ENCODE data around the gene NUP133. TPM values are rescaled to one million over a fixed set of nuclear protein-coding genes. Genes with fewer than 3 reads are reported as not detected.

NUP133 gene
- total RNA-seq, 4 donors from 2014 or later, result 29.6 to 40.7 (median 37.3) TPM

DNA sequence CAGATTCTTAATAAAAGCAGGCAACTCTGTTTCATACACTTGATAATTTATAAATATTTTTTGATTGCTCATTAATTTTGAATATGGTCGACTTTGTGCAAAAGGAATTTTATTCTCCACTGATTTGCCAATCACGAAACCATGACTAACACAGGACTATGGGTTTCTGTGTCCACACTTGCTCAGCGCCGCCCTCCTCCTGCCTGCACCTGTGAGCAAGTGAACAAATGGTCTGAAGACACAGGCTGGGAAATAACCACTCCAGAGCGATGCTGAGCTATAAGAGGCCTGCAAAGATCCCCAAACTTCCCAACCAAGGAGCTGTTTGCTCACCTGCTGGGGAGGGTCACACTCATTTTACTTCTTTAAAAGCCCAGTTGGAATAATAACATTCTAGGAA, 30.8 kb upstream of the NUP133 start:
- Histone ChIP-seq H3K4me1 (no peaks in the 10 kb centered on the region), H3K27me3 (no peaks in the 10 kb centered on the region), H3K9me3 (no peaks in the 10 kb centered on the region), H3K36me3 (peaks cover 21 to 44% of the 10 kb centered on the region in 2 donors), H3K4me3 (replicated peaks in 1 of 3) (no peak overlapping the region), H3K27ac (no peak overlapping the region)
- WGBS, 2 donors, result 94 to 95% methylated on average over 5 of the region's 5 CpGs
- TF ChIP-seq, protein P1, sequence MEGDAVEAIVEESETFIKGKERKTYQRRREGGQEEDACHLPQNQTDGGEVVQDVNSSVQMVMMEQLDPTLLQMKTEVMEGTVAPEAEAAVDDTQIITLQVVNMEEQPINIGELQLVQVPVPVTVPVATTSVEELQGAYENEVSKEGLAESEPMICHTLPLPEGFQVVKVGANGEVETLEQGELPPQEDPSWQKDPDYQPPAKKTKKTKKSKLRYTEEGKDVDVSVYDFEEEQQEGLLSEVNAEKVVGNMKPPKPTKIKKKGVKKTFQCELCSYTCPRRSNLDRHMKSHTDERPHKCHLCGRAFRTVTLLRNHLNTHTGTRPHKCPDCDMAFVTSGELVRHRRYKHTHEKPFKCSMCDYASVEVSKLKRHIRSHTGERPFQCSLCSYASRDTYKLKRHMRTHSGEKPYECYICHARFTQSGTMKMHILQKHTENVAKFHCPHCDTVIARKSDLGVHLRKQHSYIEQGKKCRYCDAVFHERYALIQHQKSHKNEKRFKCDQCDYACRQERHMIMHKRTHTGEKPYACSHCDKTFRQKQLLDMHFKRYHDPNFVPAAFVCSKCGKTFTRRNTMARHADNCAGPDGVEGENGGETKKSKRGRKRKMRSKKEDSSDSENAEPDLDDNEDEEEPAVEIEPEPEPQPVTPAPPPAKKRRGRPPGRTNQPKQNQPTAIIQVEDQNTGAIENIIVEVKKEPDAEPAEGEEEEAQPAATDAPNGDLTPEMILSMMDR (IDR thresholded peaks at IDR 0.05), result no peak
- TF ChIP-seq POLR2A (IDR thresholded peaks at IDR 0.05), result no peak
- DNase-seq, result no peak
- intact Hi-C loops (cut with DNase I), result no loop called here

DNA sequence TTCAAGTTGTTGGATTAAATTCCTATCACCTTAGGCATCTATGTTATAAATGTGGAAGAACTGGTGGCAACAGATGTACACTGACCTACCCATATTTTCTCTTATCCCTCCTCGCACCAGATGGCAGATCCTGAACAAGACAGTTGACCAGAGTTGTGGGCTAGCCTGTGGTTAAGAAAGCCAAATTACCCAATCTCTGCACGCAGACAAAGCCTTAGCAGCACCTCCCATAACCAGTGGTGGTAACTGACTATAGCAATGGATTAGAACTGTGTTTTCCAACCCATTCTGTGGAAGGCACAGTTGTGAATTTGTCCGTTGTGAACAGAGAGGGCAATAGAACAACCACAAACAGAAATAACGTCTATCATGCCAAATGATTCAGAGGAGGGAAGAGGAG, 29.8 kb upstream of the NUP133 start:
- H3K36me3 ChIP-seq, result peaks cover 21 to 47% of the 10 kb centered on the region in 2 donors
- H3K27ac ChIP-seq, result no peak overlapping the region
- WGBS, 2 donors, result 82 to 85% methylated on average over 4 of the region's 4 CpGs

DNA sequence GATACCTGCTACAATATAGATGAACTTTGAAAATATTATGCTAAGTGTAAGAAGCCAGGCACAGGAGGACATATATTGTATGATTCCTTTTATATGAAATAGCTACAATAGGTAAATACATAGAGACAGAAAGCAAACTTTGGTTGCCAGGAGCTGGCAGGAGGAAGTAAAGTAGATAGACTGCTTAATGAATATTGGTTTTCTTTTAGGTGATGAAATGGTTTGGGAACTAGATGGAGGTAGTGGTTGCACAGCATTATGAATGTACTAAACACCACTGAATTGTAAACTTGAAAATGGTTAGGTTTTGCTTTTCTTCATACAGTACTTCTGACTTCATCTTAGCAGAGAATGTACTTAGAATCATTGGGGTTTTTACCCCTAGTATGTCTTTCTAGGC, 28.8 kb upstream of the NUP133 start:
- Histone ChIP-seq H3K4me1 (no peaks in the 10 kb centered on the region), H3K4me3 (replicated peaks in 1 of 3) (no peak overlapping the region), H3K27ac (no peak overlapping the region), H3K9me3 (no peaks in the 10 kb centered on the region), H3K27me3 (no peaks in the 10 kb centered on the region), H3K36me3 (peaks cover 21 to 47% of the 10 kb centered on the region in 2 donors)
- intact Hi-C loops (cut with DNase I), result no loop called here
- DNase-seq, result no peak
- TF ChIP-seq POLR2A (IDR thresholded peaks at IDR 0.05), result no peak
- TF ChIP-seq, protein P1 (IDR thresholded peaks at IDR 0.05), result no peak

More for the DNA sequence above, 29.8 kb upstream of the NUP133 start:
- H3K9me3 ChIP-seq, result no peaks in the 10 kb centered on the region
- no peaks in the 10 kb centered on the region for H3K27me3 ChIP-seq
- DNase-seq, result no peak
- H3K4me3 ChIP-seq (replicated peaks in 1 of 3), result no peak overlapping the region
- TF ChIP-seq POLR2A (IDR thresholded peaks at IDR 0.05), result no peak
- TF ChIP-seq, protein P1 (IDR thresholded peaks at IDR 0.05), result no peak
- intact Hi-C loops (cut with DNase I), result no loop called here
- H3K4me1 ChIP-seq, result no peaks in the 10 kb centered on the region

DNA sequence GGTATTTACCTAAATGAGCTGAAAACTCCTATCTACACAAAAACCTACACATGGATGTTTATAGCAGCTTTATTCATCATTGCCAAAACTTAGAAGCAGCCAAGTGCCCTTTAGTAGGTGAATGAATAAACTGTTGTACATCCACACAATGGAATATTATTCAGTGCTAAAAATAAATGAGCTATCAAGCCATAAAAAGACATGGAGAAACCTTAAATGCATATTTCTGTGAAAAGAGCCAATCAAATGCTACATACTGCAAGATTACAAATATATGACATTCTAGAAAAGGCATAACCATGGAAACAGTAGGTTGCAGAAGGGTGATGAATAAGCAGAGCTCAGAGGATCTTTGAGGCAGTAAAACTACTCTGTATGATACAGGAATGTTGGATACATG, 27.1 kb upstream of the NUP133 start:
- Histone ChIP-seq H3K4me1 (no peaks in the 10 kb centered on the region), H3K36me3 (peaks cover 14 to 52% of the 10 kb centered on the region in 2 donors), H3K9me3 (no peaks in the 10 kb centered on the region), H3K27me3 (no peaks in the 10 kb centered on the region), H3K4me3 (replicated peaks in 1 of 3) (no peak overlapping the region), H3K27ac (no peak overlapping the region)
- TF ChIP-seq POLR2A (IDR thresholded peaks at IDR 0.05), result no peak
- DNase-seq, result no peak
- intact Hi-C loops (cut with DNase I), result no loop called here

DNA sequence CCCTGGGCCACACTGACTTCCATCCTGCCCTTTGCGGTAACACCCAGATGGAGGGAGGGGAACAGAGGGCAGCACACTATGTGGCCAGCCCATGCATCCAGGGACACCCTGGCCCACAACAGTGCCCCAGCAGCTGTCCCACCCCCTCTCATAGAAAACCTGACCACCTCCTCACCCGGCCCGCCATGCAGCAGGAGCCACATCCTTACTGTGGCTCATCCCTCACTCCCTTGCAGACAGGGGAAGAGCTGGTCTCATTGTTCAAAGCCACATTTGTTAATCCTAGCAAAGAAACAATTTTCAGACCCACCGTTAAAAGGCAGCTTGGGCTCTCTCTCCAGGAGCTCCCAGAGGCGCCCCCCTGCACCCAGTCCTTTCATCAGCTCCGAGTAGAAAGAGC, 23.2 kb upstream of the NUP133 start:
- H3K27me3 ChIP-seq, result no peaks in the 10 kb centered on the region
- intact Hi-C loops (cut with DNase I), result no loop called here
- TF ChIP-seq POLR2A (IDR thresholded peaks at IDR 0.05), result no peak
- TF ChIP-seq, protein P1 (IDR thresholded peaks at IDR 0.05), result no peak
- no peak for DNase-seq
- 93 to 96% methylated on average over 6 of the region's 6 CpGs for WGBS, 2 donors
- no peaks in the 10 kb centered on the region for H3K4me1 ChIP-seq
- no peak overlapping the region for H3K4me3 ChIP-seq (replicated peaks in 1 of 3)
- no peak overlapping the region for H3K27ac ChIP-seq
- no peaks in the 10 kb centered on the region for H3K9me3 ChIP-seq
- H3K36me3 ChIP-seq, result peaks cover 8 to 38% of the 10 kb centered on the region in 2 donors

DNA sequence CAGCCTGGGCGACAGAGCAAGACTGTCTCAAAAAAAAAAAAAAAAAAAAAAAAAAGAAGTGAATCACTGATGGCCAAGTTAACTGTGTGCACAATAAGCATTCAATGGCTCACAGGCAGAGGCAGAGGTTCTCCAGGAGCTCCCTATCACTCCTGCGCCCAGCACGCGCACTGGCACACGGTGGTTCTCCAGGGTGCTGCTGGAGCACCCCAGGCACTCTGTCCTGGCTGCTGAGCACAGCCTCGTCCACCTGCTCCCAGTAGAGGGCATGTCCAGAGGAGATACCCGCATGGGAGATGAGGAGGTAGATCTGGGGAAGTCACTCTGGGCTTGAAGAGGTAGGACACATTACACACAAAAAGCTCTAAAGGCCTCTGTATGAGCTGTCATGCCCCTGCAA, 21.5 kb upstream of the NUP133 start:
- intact Hi-C loops (cut with DNase I), result no loop called here
- Histone ChIP-seq H3K4me3 (replicated peaks in 1 of 3) (no peak overlapping the region), H3K9me3 (no peaks in the 10 kb centered on the region), H3K27ac (no peak overlapping the region), H3K27me3 (no peaks in the 10 kb centered on the region), H3K4me1 (no peaks in the 10 kb centered on the region), H3K36me3 (peaks cover 23 to 46% of the 10 kb centered on the region in 2 donors)
- DNase-seq, result no peak
- TF ChIP-seq POLR2A (IDR thresholded peaks at IDR 0.05), result no peak
- TF ChIP-seq, protein P1 (IDR thresholded peaks at IDR 0.05), result no peak
- WGBS, 2 donors, result 93% methylated on average over 7 of the region's 7 CpGs

Data from thyroid gland (tissue), 4 donors.